ENCODE data around the gene HPCAL1. TPM values are rescaled to one million over a fixed set of nuclear protein-coding genes. Genes with fewer than 3 reads are reported as not detected.
A peak's percentile ranks its signal among the peaks of the same experiment; 100 is the strongest.

Gene HPCAL1
- total and polyA plus RNA-seq, 2 of the 8 experiments (the other 6 are each of a cell fraction or from before 2014, with no cell fraction given), result 5.8 to 8.6 TPM

DNA sequence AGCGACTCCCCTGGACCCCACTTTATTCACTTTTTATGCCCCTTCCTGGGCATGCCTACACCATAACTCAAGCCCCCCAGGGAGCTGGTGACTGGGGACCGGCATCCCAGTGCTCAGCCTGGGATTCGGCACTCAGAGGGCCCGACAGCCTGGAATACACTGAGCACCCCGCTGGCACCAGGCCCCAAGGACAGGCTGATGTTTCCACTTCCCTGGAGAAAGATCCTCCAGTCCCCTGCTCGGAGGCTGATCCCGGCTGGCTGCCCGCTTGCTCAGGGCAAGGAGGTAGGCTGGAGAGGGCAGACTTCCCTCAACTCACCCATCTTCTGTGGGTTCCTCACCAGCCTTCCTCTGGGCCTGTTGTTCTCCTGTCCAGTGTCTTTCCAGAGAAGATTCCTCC lies 108.9 kb downstream of the HPCAL1 start:
- peak overlapping the region; percentile 83; the same call in 1 of the 2 replicates for H4K8ac ChIP-seq (ENCODE audit: extremely low read depth, insufficient read depth, low read length)
- no peak overlapping the region for H4K91ac ChIP-seq (replicated peaks; ENCODE audit: insufficient read length, low read length)
- H3K27ac ChIP-seq (ENCODE audit: low read depth, low read length), result no peak overlapping the region
- TF ChIP-seq POLR2AphosphoS5 (IDR thresholded peaks at IDR 0.05; ENCODE audit: low read depth, low read length) (no peak), CEBPB (IDR thresholded peaks at IDR 0.05; ENCODE audit: low read depth, low read length) (no peak), SP4 (IDR thresholded peaks at IDR 0.05; ENCODE audit: low read length) (no peak)
- 0 out of 4 replicates have a peak, but pooled peaks cover 0 to 2% of the 10 kb centered on the region in 2 experiments for H3K9me3 ChIP-seq (ENCODE audit: insufficient read depth in 2 of 2, low read depth in 1 of 2, low read length in 1 of 2)
- no peak overlapping the region for H3K4ac ChIP-seq (replicated peaks; ENCODE audit: insufficient read length, low read depth, low read length)
- no peaks in the 10 kb centered on the region; a peak in 1 of 7 replicates for H3K27me3 ChIP-seq (replicated peaks in 1 of 4; ENCODE audit: control insufficient read depth in 3 of 4, extremely low read depth in 1 of 4, insufficient read depth in 3 of 4, low read length in 3 of 4)
- no peak overlapping the region for H3K9ac ChIP-seq (replicated peaks in 1 of 4; ENCODE audit: extremely low read depth in 1 of 4, low read depth in 3 of 4, low read length in 3 of 4)
- H2BK12ac ChIP-seq (ENCODE audit: low read depth, low read length), result no peak overlapping the region
- H3K79me2 ChIP-seq (ENCODE audit: control insufficient read depth in 1 of 2, insufficient read depth in 2 of 2, low read length in 2 of 2), result no peaks in the 10 kb centered on the region
- H3K23me2 ChIP-seq (ENCODE audit: low read depth, low read length), result no peaks in the 10 kb centered on the region
- DNase-seq (ENCODE audit: low read depth in 1 of 2, low spot score in 2 of 2) (no peak), FAIRE-seq (no peak)
- no peak overlapping the region for H4K5ac ChIP-seq (ENCODE audit: insufficient read length, low read depth, low read length)
- H3K36me3 ChIP-seq (ENCODE audit: control insufficient read depth in 2 of 4, insufficient read depth in 4 of 4, low read length in 3 of 4), result no peaks in the 10 kb centered on the region; a peak in 1 of 8 replicates
- CTCF ChIA-PET (ENCODE audit: partially characterized antibody), result interaction anchor here (0.5 to 5.5 kb wide), 10 partner anchors 13 to 426 kb away, joined by 3 to 48 read pairs (median 4); partner anchors contain the start of gene HPCAL1
- no peaks in the 10 kb centered on the region for H4K20me1 ChIP-seq (replicated peaks in 1 of 2; ENCODE audit: control insufficient read depth in 1 of 2, insufficient read depth in 2 of 2, low read length in 2 of 2)
- POLR2A ChIA-PET (ENCODE audit: partially characterized antibody), result no interaction called here
- no peak overlapping the region for H2BK15ac ChIP-seq (ENCODE audit: low read length)
- peak overlapping the region; percentile 44; the same call in 1 of the 2 replicates for H2BK5ac ChIP-seq (ENCODE audit: low read depth, low read length)
- no peak overlapping the region for H3K23ac ChIP-seq (ENCODE audit: insufficient read length)
- H2BK20ac ChIP-seq (ENCODE audit: low read length), result no peak overlapping the region
- no peak overlapping the region; a peak in 1 of 8 replicates for H3K4me3 ChIP-seq (ENCODE audit: extremely low read depth in 1 of 4, insufficient read depth in 2 of 4, low read depth in 3 of 4, low read length in 4 of 4)
- H3K14ac ChIP-seq (ENCODE audit: insufficient read length), result no peak overlapping the region
- H3K79me1 ChIP-seq (ENCODE audit: low read depth, low read length), result no peaks in the 10 kb centered on the region
- no peak overlapping the region for H2AFZ ChIP-seq (ENCODE audit: low read length)
- WGBS, 2 experiments (ENCODE audit: extremely low coverage in 1 of 2, insufficient coverage in 1 of 2, insufficient read length in 1 of 2, insufficient replicate concordance in 2 of 2, low coverage in 1 of 2, low lambda C conversion rate in 2 of 2, missing lambda C conversion rate in 1 of 2), result 92% methylated on average over 8 of the region's 8 CpGs; no CpG with 5 or more reads in 1 of the 2 experiments
- H3K18ac ChIP-seq (ENCODE audit: extremely low read depth, low read length), result no peak overlapping the region
- no peak overlapping the region for H3K4me2 ChIP-seq (ENCODE audit: insufficient read depth in 1 of 2, low read depth in 2 of 2, low read length in 2 of 2)
- no peak overlapping the region for H2AK5ac ChIP-seq (ENCODE audit: low read depth, low read length)
- H3K56ac ChIP-seq (replicated peaks; ENCODE audit: insufficient read length, low read depth, low read length), result no peak overlapping the region
- H2BK120ac ChIP-seq (replicated peaks; ENCODE audit: low read depth, low read length), result no peak overlapping the region
- H3K4me1 ChIP-seq (replicated peaks in 1 of 4; ENCODE audit: control insufficient read depth in 3 of 4, insufficient read depth in 4 of 4, low read length in 3 of 4), result peaks cover 0 to 3% (median 2%) of the 10 kb centered on the region in 4 experiments; a peak in 3 of 7 replicates
